Progenitor cell of endocrine pancreas (in vitro differentiated cells): Measurements from ENCODE around the gene APPL2. TPM values are rescaled to one million over a fixed set of nuclear protein-coding genes. Genes with fewer than 3 reads are reported as not detected.

ENCODE experiments used
- DNase-seq: peaks from one replicate; pipeline ENCODE4 v3.0.0; 2021; ENCODE audit warnings: low spot score; ENCODE audit not compliant: unreplicated experiment
- H3K27ac Mint-ChIP-seq: 2 replicates; pipeline ENCODE4 v1.8.0; 2021; ENCODE audit warnings: mild to moderate bottlenecking, moderate library complexity, mixed read lengths
- H3K27me3 Mint-ChIP-seq: 2 replicates; pipeline ENCODE4 v1.8.0; 2021; ENCODE audit warnings: mixed read lengths
- H3K36me3 Mint-ChIP-seq: 2 replicates; pipeline ENCODE4 v1.8.0; 2022; ENCODE audit warnings: mixed read lengths; ENCODE audit not compliant: insufficient read depth
- H3K4me1 Mint-ChIP-seq: 2 replicates; pipeline ENCODE4 v1.8.0; 2021; ENCODE audit warnings: low read depth, mixed read lengths
- H3K4me3 Mint-ChIP-seq: 2 replicates; pipeline ENCODE4 v1.8.0; 2021; ENCODE audit warnings: low read depth, mild to moderate bottlenecking, moderate library complexity, mixed read lengths
- H3K9me3 Mint-ChIP-seq: 2 replicates; pipeline ENCODE4 v1.8.0; 2021; ENCODE audit warnings: low read depth, mixed read lengths
- CTCF ChIP-seq: fragments of 200-600 bp; sonication (generic); IDR thresholded peaks from one replicate; pipeline ENCODE4 v1.5.0; 2021; ENCODE audit warnings: antibody characterized with exemption, mild to moderate bottlenecking; ENCODE audit not compliant: unreplicated experiment
- total RNA-seq: library from RNA; stranded (reverse); gene quantifications from 2 replicates; pipeline ENCODE4 v1.2.1, GENCODE V29; 2021

The APPL2 gene
- total RNA-seq, 1 donor from 2014 or later = 159 TPM

- peaks cover 5% of the 10 kb centered on the region for H3K9me3 Mint-ChIP-seq
- DNase-seq = no peak
- peaks cover 26% of the 10 kb centered on the region for H3K4me1 Mint-ChIP-seq
- no peaks in the 10 kb centered on the region for H3K36me3 Mint-ChIP-seq
- no peaks in the 10 kb centered on the region for H3K27me3 Mint-ChIP-seq
- H3K4me3 Mint-ChIP-seq = no peak overlapping the region
- no peak for TF ChIP-seq CTCF
- H3K27ac Mint-ChIP-seq = no peak overlapping the region
These were observed 36.2 kb upstream of the APPL2 start for GRCh38 chr12:105272152-105272551.

- Mint-ChIP-seq H3K4me1 (peaks cover 23% of the 10 kb centered on the region), H3K36me3 (no peaks in the 10 kb centered on the region), H3K27me3 (no peaks in the 10 kb centered on the region), H3K9me3 (peaks cover 5% of the 10 kb centered on the region), H3K27ac (no peak overlapping the region), H3K4me3 (no peak overlapping the region)
- no peak for TF ChIP-seq CTCF
- DNase-seq = no peak
These were observed 35.4 kb upstream of the APPL2 start for GRCh38 chr12:105271364-105271763.

- peaks cover 23% of the 10 kb centered on the region for H3K4me1 Mint-ChIP-seq
- no peak overlapping the region for H3K27ac Mint-ChIP-seq
- H3K4me3 Mint-ChIP-seq = no peak overlapping the region
- no peaks in the 10 kb centered on the region for H3K36me3 Mint-ChIP-seq
- no peak for DNase-seq
- H3K27me3 Mint-ChIP-seq = no peaks in the 10 kb centered on the region
- TF ChIP-seq CTCF = no peak
- H3K9me3 Mint-ChIP-seq = peaks cover 5% of the 10 kb centered on the region
These were observed 34.8 kb upstream of the APPL2 start for GRCh38 chr12:105270671-105271255.

GRCh38 chr12:105267711-105268110, 31.7 kb upstream of the APPL2 start:
- Mint-ChIP-seq H3K4me3 (no peak overlapping the region), H3K9me3 (peaks cover 5% of the 10 kb centered on the region), H3K4me1 (peaks cover 23% of the 10 kb centered on the region), H3K36me3 (no peaks in the 10 kb centered on the region), H3K27ac (no peak overlapping the region), H3K27me3 (no peaks in the 10 kb centered on the region)
- no peak for TF ChIP-seq CTCF
- no peak for DNase-seq

GRCh38 chr12:105264771-105265170, 28.8 kb upstream of the APPL2 start:
- TF ChIP-seq CTCF = no peak
- no peak for DNase-seq
- no peaks in the 10 kb centered on the region for H3K27me3 Mint-ChIP-seq
- H3K9me3 Mint-ChIP-seq = no peaks in the 10 kb centered on the region
- peaks cover 6% of the 10 kb centered on the region for H3K4me1 Mint-ChIP-seq
- no peak overlapping the region for H3K4me3 Mint-ChIP-seq
- no peak overlapping the region for H3K27ac Mint-ChIP-seq
- no peaks in the 10 kb centered on the region for H3K36me3 Mint-ChIP-seq
